Measurements from ENCODE around the gene AOX1.
"Not testable (repeated sequence)": the region's sequence is repeated elsewhere in the genome, so short reads cannot be mapped to it uniquely, and the experiment has no call there.

DNA sequence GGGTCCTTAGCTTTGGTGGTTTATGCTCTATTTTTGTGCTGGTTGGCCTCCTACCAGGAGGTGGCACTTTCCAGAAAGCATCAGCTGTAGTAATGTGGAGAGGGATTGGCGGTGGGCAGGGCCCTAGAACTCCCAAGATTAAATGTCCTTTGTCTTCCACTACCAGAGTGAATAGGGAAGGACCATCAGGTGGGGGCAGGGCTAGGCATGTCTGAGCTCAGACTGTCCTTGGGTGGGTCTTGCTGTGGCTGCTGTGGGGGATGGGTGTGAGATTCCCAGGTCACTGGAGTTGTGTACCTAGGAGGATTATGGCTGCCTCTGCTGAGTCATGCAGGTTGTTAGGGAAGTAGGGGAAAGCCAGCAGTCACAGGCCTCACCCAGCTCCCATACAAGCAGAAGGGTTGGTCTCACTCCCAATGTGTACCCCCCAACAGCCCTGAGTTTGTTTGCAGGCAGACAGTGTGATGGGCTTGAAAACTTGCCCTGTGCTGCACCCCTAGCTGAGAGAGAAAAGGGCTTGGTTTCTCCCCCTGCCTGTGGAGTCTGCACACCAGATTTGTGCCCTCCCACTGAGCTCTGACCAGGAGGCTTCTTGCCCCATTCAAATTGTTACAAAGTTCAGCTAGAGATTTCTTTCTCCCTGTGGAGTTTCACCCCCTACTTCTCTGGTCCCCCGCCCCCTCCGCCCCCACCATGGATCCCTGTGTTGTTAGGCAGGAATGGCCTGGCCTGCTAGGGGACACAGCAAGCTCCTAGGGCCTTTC lies 62.9 kb downstream of the AOX1 start:
- TF ChIP-seq GABPA (IDR thresholded peaks at IDR 0.05; ENCODE audit: low read depth); REST (IDR thresholded peaks at IDR 0.05; ENCODE audit: insufficient replicate concordance, low read depth): not testable (repeated sequence)
- TF ChIP-seq, protein P1, sequence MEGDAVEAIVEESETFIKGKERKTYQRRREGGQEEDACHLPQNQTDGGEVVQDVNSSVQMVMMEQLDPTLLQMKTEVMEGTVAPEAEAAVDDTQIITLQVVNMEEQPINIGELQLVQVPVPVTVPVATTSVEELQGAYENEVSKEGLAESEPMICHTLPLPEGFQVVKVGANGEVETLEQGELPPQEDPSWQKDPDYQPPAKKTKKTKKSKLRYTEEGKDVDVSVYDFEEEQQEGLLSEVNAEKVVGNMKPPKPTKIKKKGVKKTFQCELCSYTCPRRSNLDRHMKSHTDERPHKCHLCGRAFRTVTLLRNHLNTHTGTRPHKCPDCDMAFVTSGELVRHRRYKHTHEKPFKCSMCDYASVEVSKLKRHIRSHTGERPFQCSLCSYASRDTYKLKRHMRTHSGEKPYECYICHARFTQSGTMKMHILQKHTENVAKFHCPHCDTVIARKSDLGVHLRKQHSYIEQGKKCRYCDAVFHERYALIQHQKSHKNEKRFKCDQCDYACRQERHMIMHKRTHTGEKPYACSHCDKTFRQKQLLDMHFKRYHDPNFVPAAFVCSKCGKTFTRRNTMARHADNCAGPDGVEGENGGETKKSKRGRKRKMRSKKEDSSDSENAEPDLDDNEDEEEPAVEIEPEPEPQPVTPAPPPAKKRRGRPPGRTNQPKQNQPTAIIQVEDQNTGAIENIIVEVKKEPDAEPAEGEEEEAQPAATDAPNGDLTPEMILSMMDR (IDR thresholded peaks at IDR 0.05; ENCODE audit: insufficient read depth, low read length): not testable (repeated sequence)
